Measurements from ENCODE around the gene PSMG4. TPM values are rescaled to one million over a fixed set of nuclear protein-coding genes. Genes with fewer than 3 reads are reported as not detected.

PSMG4 gene
- total and polyA plus RNA-seq, 2 of the 8 experiments (the other 6 are each of a cell fraction or from before 2014, with no cell fraction given): 40.6 to 113 TPM

GRCh38 chr6:3226042-3226441 is 32.7 kb upstream of the PSMG4 start:
- no peak overlapping the region for H2BK5ac ChIP-seq (ENCODE audit: low read depth, low read length)
- peaks cover 4 to 24% (median 10%) of the 10 kb centered on the region in 4 experiments for H3K36me3 ChIP-seq (ENCODE audit: control insufficient read depth in 2 of 4, insufficient read depth in 4 of 4, low read length in 3 of 4)
- peak overlapping the region in 3 of 4 experiments; percentile 29 to 93 (median 32); a peak in 3 of 7 replicates for H3K9ac ChIP-seq (replicated peaks in 1 of 4; ENCODE audit: extremely low read depth in 1 of 4, low read depth in 3 of 4, low read length in 3 of 4)
- H3K18ac ChIP-seq (ENCODE audit: extremely low read depth, low read length): no peak overlapping the region
- H3K14ac ChIP-seq (ENCODE audit: insufficient read length): no peak overlapping the region
- peaks cover 15 to 21% of the 10 kb centered on the region in 2 experiments for H4K20me1 ChIP-seq (replicated peaks in 1 of 2; ENCODE audit: control insufficient read depth in 1 of 2, insufficient read depth in 2 of 2, low read length in 2 of 2)
- no peak overlapping the region for H3K4ac ChIP-seq (replicated peaks; ENCODE audit: insufficient read length, low read depth, low read length)
- no peak overlapping the region for H2BK15ac ChIP-seq (ENCODE audit: low read length)
- H2AK5ac ChIP-seq (ENCODE audit: low read depth, low read length): no peak overlapping the region
- peaks cover 15 to 19% of the 10 kb centered on the region in 2 experiments for H3K79me2 ChIP-seq (ENCODE audit: control insufficient read depth in 1 of 2, insufficient read depth in 2 of 2, low read length in 2 of 2)
- peaks cover 5% of the 10 kb centered on the region; the same call in 1 of the 2 replicates for H3K79me1 ChIP-seq (ENCODE audit: low read depth, low read length)
- WGBS, 2 experiments (ENCODE audit: extremely low coverage in 1 of 2, insufficient coverage in 1 of 2, insufficient read length in 1 of 2, insufficient replicate concordance in 2 of 2, low coverage in 1 of 2, low lambda C conversion rate in 2 of 2, missing lambda C conversion rate in 1 of 2): 83% methylated on average over 10 of the region's 10 CpGs; no CpG with 5 or more reads in 1 of the 2 experiments
- H3K4me3 ChIP-seq (ENCODE audit: extremely low read depth in 1 of 4, insufficient read depth in 2 of 4, low read depth in 3 of 4, low read length in 4 of 4): peak overlapping the region; percentile 87 to 99 (median 94)
- no peak overlapping the region for H2BK12ac ChIP-seq (ENCODE audit: low read depth, low read length)
- H3K9me3 ChIP-seq (ENCODE audit: insufficient read depth in 2 of 2, low read depth in 1 of 2, low read length in 1 of 2): no peaks in the 10 kb centered on the region
- CTCF ChIA-PET (ENCODE audit: partially characterized antibody): interaction anchor here (0.7 to 17.3 kb wide), 11 partner anchors 12 to 150 kb away, joined by 3 to 263 read pairs (median 4); no protein-coding TSS in a partner anchor
- H3K23ac ChIP-seq (ENCODE audit: insufficient read length): no peak overlapping the region
- peak overlapping the region; percentile 91 to 98 for H3K4me2 ChIP-seq (ENCODE audit: insufficient read depth in 1 of 2, low read depth in 2 of 2, low read length in 2 of 2)
- POLR2A ChIA-PET (ENCODE audit: partially characterized antibody): interaction anchor here (0.8 to 7.6 kb wide), 22 partner anchors 8 to 158 kb away, joined by 3 to 122 read pairs (median 8); partner anchors contain the start of genes PSMG4, RIPK1 and TUBB2A
- H2BK120ac ChIP-seq (replicated peaks; ENCODE audit: low read depth, low read length): no peak overlapping the region
- H2AFZ ChIP-seq (ENCODE audit: low read length): no peak overlapping the region
- peaks cover 0 to 23% (median 19%) of the 10 kb centered on the region in 4 experiments; a peak in 6 of 7 replicates for H3K27me3 ChIP-seq (replicated peaks in 1 of 4; ENCODE audit: control insufficient read depth in 3 of 4, extremely low read depth in 1 of 4, insufficient read depth in 3 of 4, low read length in 3 of 4)
- H4K5ac ChIP-seq (ENCODE audit: insufficient read length, low read depth, low read length): no peak overlapping the region
- H4K91ac ChIP-seq (replicated peaks; ENCODE audit: insufficient read length, low read length): no peak overlapping the region
- no peak for DNase-seq (ENCODE audit: low read depth in 1 of 2, low spot score in 2 of 2)
- H3K23me2 ChIP-seq (ENCODE audit: low read depth, low read length): peaks cover 36% of the 10 kb centered on the region
- no peak for FAIRE-seq
- peaks cover 7 to 22% (median 16%) of the 10 kb centered on the region in 4 experiments; a peak in 6 of 7 replicates for H3K4me1 ChIP-seq (replicated peaks in 1 of 4; ENCODE audit: control insufficient read depth in 3 of 4, insufficient read depth in 4 of 4, low read length in 3 of 4)
- H3K27ac ChIP-seq (ENCODE audit: low read depth, low read length): peak overlapping the region; percentile 44; the same call in 1 of the 2 replicates
- no peak overlapping the region for H4K8ac ChIP-seq (ENCODE audit: extremely low read depth, insufficient read depth, low read length)
- no peak overlapping the region for H3K56ac ChIP-seq (replicated peaks; ENCODE audit: insufficient read length, low read depth, low read length)
- no peak overlapping the region for H2BK20ac ChIP-seq (ENCODE audit: low read length)
- TF ChIP-seq SIX5 (IDR thresholded peaks at IDR 0.05; ENCODE audit: low read depth, low read length) (no peak), MAFK (IDR thresholded peaks at IDR 0.05; ENCODE audit: low read depth, low read length) (no peak), HDAC6 (IDR thresholded peaks at IDR 0.05; ENCODE audit: low read depth, low read length) (no peak), RFX5 (IDR thresholded peaks at IDR 0.05; ENCODE audit: borderline replicate concordance, low read depth, low read length) (no peak), CREB1 (IDR thresholded peaks at IDR 0.05) (no peak), SAP30 (IDR thresholded peaks at IDR 0.05; ENCODE audit: insufficient read depth, insufficient replicate concordance, low read length) (no peak)
- TF ChIP-seq, protein P1, sequence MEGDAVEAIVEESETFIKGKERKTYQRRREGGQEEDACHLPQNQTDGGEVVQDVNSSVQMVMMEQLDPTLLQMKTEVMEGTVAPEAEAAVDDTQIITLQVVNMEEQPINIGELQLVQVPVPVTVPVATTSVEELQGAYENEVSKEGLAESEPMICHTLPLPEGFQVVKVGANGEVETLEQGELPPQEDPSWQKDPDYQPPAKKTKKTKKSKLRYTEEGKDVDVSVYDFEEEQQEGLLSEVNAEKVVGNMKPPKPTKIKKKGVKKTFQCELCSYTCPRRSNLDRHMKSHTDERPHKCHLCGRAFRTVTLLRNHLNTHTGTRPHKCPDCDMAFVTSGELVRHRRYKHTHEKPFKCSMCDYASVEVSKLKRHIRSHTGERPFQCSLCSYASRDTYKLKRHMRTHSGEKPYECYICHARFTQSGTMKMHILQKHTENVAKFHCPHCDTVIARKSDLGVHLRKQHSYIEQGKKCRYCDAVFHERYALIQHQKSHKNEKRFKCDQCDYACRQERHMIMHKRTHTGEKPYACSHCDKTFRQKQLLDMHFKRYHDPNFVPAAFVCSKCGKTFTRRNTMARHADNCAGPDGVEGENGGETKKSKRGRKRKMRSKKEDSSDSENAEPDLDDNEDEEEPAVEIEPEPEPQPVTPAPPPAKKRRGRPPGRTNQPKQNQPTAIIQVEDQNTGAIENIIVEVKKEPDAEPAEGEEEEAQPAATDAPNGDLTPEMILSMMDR (IDR thresholded peaks at IDR 0.05; ENCODE audit: control extremely low read depth in 1 of 3, insufficient read depth in 1 of 3, low read depth in 1 of 3, low read length in 3 of 3): no peak

Data from H1 (cell line).